Choroid plexus epithelial cell (primary cell): ENCODE measurements around the gene EFCAB11.

Experiments
- DNase-seq: peaks from one replicate; pipeline ENCODE4 v3.0.0-alpha.2; 2010; ENCODE audit warnings: low read depth
- H3K4me3 ChIP-seq: 2 replicates; pipeline ENCODE4 v1.5.1; 2011; ENCODE audit warnings: low read depth, mild to moderate bottlenecking, control low read depth, low read length, moderate library complexity
- CTCF ChIP-seq: conservative IDR thresholded peaks from 2 replicates; pipeline ENCODE4 v1.5.1; 2011; ENCODE audit warnings: low read depth, mild to moderate bottlenecking, control low read depth, inconsistent platforms, low read length, moderate library complexity

Gene EFCAB11

GRCh38 chr14:89810101-89810500 lies 144.4 kb downstream of the EFCAB11 start:
- no peak overlapping the region for H3K4me3 ChIP-seq
- no peak for TF ChIP-seq CTCF
- DNase-seq = no peak

GRCh38 chr14:89807892-89808291 lies 146.6 kb downstream of the EFCAB11 start:
- no peak overlapping the region for H3K4me3 ChIP-seq
- DNase-seq = no peak
- no peak for TF ChIP-seq CTCF

GRCh38 chr14:89807151-89807550 lies 147.4 kb downstream of the EFCAB11 start:
- DNase-seq = no peak
- TF ChIP-seq CTCF = no peak
- H3K4me3 ChIP-seq = no peak overlapping the region

GRCh38 chr14:89806451-89806850 lies 148.1 kb downstream of the EFCAB11 start:
- DNase-seq = no peak
- TF ChIP-seq CTCF = no peak
- H3K4me3 ChIP-seq = no peak overlapping the region

- DNase-seq = peak; percentile 10
- H3K4me3 ChIP-seq = no peak overlapping the region
- TF ChIP-seq CTCF = no peak
Measured at GRCh38 chr14:89805501-89805900, 149.0 kb downstream of the EFCAB11 start.

GRCh38 chr14:89803542-89803941 lies 151.0 kb downstream of the EFCAB11 start:
- no peak overlapping the region for H3K4me3 ChIP-seq
- DNase-seq = no peak
- TF ChIP-seq CTCF = no peak

- no peak for TF ChIP-seq CTCF
- no peak overlapping the region for H3K4me3 ChIP-seq
- no peak for DNase-seq
Measured at GRCh38 chr14:89801136-89801535, 153.4 kb downstream of the EFCAB11 start.
